Keratinocyte (primary cell): ENCODE data around the gene ZNF143. TPM values are rescaled to one million over a fixed set of nuclear protein-coding genes. Genes with fewer than 3 reads are reported as not detected.
A peak's percentile ranks its signal among the peaks of the same experiment; 100 is the strongest.

Experiments used
- DNase-seq: peaks from one replicate; pipeline ENCODE4 v3.0.0-alpha.2; 2011; ENCODE audit warnings: low read depth, missing footprints, low spot score
- FAIRE-seq: peaks from 2 replicates; lab custom pipeline; 2011; peaks lifted over from hg19 to GRCh38; lab: Jason Lieb, UNC
- H2AFZ ChIP-seq: 2 replicates; pipeline ENCODE4 v1.6.0; 2012; ENCODE audit warnings: low read length, control low read depth, inconsistent platforms; ENCODE audit not compliant: control insufficient read depth
- H3K27ac ChIP-seq: 2 replicates; pipeline ENCODE4 v1.5.1; 2011; ENCODE audit warnings: low read length; ENCODE audit not compliant: control insufficient read depth, insufficient read depth
- H3K27me3 ChIP-seq: 3 replicates; pipeline ENCODE4 v1.6.0; 2011; ENCODE audit warnings: low read length; ENCODE audit not compliant: control insufficient read depth, insufficient read depth; ENCODE audit errors: extremely low read depth
- H3K36me3 ChIP-seq, 2 experiments: 2 replicates in 1 of 2; 3 replicates in 1 of 2; pipeline ENCODE4 v1.5.1; 2011; ENCODE audit warnings: low read length in 2 of 2, mild to moderate bottlenecking in 1 of 2; ENCODE audit not compliant: control insufficient read depth in 2 of 2, insufficient read depth in 2 of 2; ENCODE audit errors: extremely low read depth in 1 of 2
- H3K4me1 ChIP-seq: 3 replicates; pipeline ENCODE4 v1.5.1; 2011; ENCODE audit warnings: low read length; ENCODE audit not compliant: control insufficient read depth, insufficient read depth; ENCODE audit errors: extremely low read depth
- H3K4me2 ChIP-seq: 3 replicates; pipeline ENCODE4 v1.6.0; 2011; ENCODE audit warnings: low read depth, low read length; ENCODE audit not compliant: control insufficient read depth, insufficient read depth; ENCODE audit errors: extremely low read depth
- H3K4me3 ChIP-seq, 3 experiments: fragments of 200-600 bp in 1 of 3; sonication (generic) in 1 of 3; 2 replicates in 2 of 3; 3 replicates in 1 of 3; pipeline ENCODE4 v1.5.1; 2011 to 2016; ENCODE audit warnings: low read length in 3 of 3, mild to moderate bottlenecking in 3 of 3, control low read depth in 2 of 3, inconsistent platforms in 1 of 3, low read depth in 1 of 3, mixed read lengths in 1 of 3, mixed run types in 1 of 3, moderate library complexity in 1 of 3; ENCODE audit not compliant: control insufficient read depth in 2 of 3, insufficient read depth in 2 of 3; ENCODE audit errors: extremely low read depth in 1 of 3
- H3K79me2 ChIP-seq: 2 replicates; pipeline ENCODE4 v1.6.0; 2012; ENCODE audit warnings: low read length; ENCODE audit not compliant: control insufficient read depth, insufficient read depth
- H3K9ac ChIP-seq: 3 replicates; pipeline ENCODE4 v1.6.0; 2011; ENCODE audit warnings: low read length; ENCODE audit not compliant: control insufficient read depth, insufficient read depth; ENCODE audit errors: extremely low read depth
- H3K9me1 ChIP-seq: 3 replicates; pipeline ENCODE4 v1.6.0; 2011; ENCODE audit warnings: low read length; ENCODE audit not compliant: control insufficient read depth, insufficient read depth; ENCODE audit errors: extremely low read depth
- H3K9me3 ChIP-seq: 2 replicates; pipeline ENCODE4 v1.5.1; 2012; ENCODE audit warnings: low read depth, low read length; ENCODE audit not compliant: control insufficient read depth
- H4K20me1 ChIP-seq: 3 replicates; pipeline ENCODE4 v1.6.0; 2011; ENCODE audit warnings: low read length; ENCODE audit not compliant: control insufficient read depth, insufficient read depth; ENCODE audit errors: extremely low read depth
- CTCF ChIP-seq, 3 experiments: IDR thresholded peaks in 1 of 3; conservative IDR thresholded peaks in 1 of 3; optimal IDR thresholded peaks in 1 of 3; 2 replicates in 2 of 3; 3 replicates in 1 of 3; pipeline versions ENCODE3 to v1.5.1; 2011; ENCODE audit warnings: low read length in 3 of 3, mild to moderate bottlenecking in 3 of 3, moderate library complexity in 2 of 3, control low read depth in 1 of 3, inconsistent platforms in 1 of 3; ENCODE audit not compliant: insufficient read depth in 2 of 3; ENCODE audit errors: extremely low read depth in 1 of 3
- EZH2 ChIP-seq: IDR thresholded peaks from one replicate; pipeline ENCODE4 v1.6.1; 2012; ENCODE audit warnings: inconsistent platforms, mild to moderate bottlenecking, low read length, moderate library complexity
- dilution Hi-C: fragments of 300-500 bp; cut with MboI; formaldehyde crosslinking; loops from one replicate; pipeline ENCODE4 v1.7.0; 2020; ENCODE audit warnings: low sequenced_read_pairs; ENCODE audit not compliant: extremely low pct_ligation_motif_present
- polyA plus RNA-seq, 5 experiments: library from polyadenylated mRNA; depleted of rRNA in 3 of 5; stranded (reverse) in 3 of 5; stranded (forward) in 1 of 5; unstranded in 1 of 5; fragments of >200 nt; gene quantifications; 1 replicate in 1 of 5; 2 replicates in 3 of 5; 3 replicates in 1 of 5; pipeline versions ENCODE4 v1.2.1 to v1.2.3, GENCODE V29; 2011 to 2012; ENCODE audit warnings: missing spikeins in 2 of 5, low read depth in 1 of 5, low replicate concordance in 1 of 5

ZNF143 gene
- polyA plus RNA-seq, 1 donor (not counting 4 experiments of a cell fraction or from before 2014, with no cell fraction given) = 32.0 TPM

GRCh38 chr11:9462806-9463537 is 2.2 kb downstream of the ZNF143 start:
- H3K9me1 ChIP-seq = no peaks in the 10 kb centered on the region
- peaks cover 56% of the 10 kb centered on the region for H3K79me2 ChIP-seq
- DNase-seq = no peak
- H3K36me3 ChIP-seq = peaks cover 0 to 5% of the 10 kb centered on the region in 2 experiments
- H2AFZ ChIP-seq = no peak overlapping the region
- FAIRE-seq = no peak
- H3K27me3 ChIP-seq = no peaks in the 10 kb centered on the region
- TF ChIP-seq EZH2 (no peak), CTCF (optimal IDR thresholded peaks at IDR 0.05 in 1 of 3, IDR thresholded peaks at IDR 0.05 in 1 of 3, conservative IDR thresholded peaks at IDR 0.05 in 1 of 3; ENCODE audit: extremely low read depth in 1 of 3, insufficient read depth in 2 of 3, low read length in 3 of 3) (no peak)
- dilution Hi-C loops = no loop called here
- H3K4me3 ChIP-seq = no peak overlapping the region
- peak overlapping the region; percentile 13 for H3K27ac ChIP-seq
- peaks cover 18% of the 10 kb centered on the region for H3K4me1 ChIP-seq
- H3K9ac ChIP-seq = no peak overlapping the region
- no peaks in the 10 kb centered on the region for H4K20me1 ChIP-seq
- H3K9me3 ChIP-seq = no peaks in the 10 kb centered on the region
- H3K4me2 ChIP-seq = peak overlapping the region; percentile 33

GRCh38 chr11:9470765-9471164 is 10.0 kb downstream of the ZNF143 start:
- FAIRE-seq (no peak), DNase-seq (no peak)
- H3K4me1 ChIP-seq = no peaks in the 10 kb centered on the region
- no peak overlapping the region for H3K4me3 ChIP-seq
- H3K79me2 ChIP-seq = peaks cover 14% of the 10 kb centered on the region
- H3K36me3 ChIP-seq = peaks cover 4 to 10% of the 10 kb centered on the region in 2 experiments
- no peaks in the 10 kb centered on the region for H3K9me3 ChIP-seq
- no peak overlapping the region for H2AFZ ChIP-seq
- no peak overlapping the region for H3K4me2 ChIP-seq
- dilution Hi-C loops = no loop called here
- no peaks in the 10 kb centered on the region for H3K27me3 ChIP-seq
- no peak overlapping the region for H3K9ac ChIP-seq
- H4K20me1 ChIP-seq = no peaks in the 10 kb centered on the region
- no peak overlapping the region for H3K27ac ChIP-seq
- no peaks in the 10 kb centered on the region for H3K9me1 ChIP-seq
- TF ChIP-seq CTCF (optimal IDR thresholded peaks at IDR 0.05 in 1 of 3, IDR thresholded peaks at IDR 0.05 in 1 of 3, conservative IDR thresholded peaks at IDR 0.05 in 1 of 3; ENCODE audit: extremely low read depth in 1 of 3, insufficient read depth in 2 of 3, low read length in 3 of 3) (no peak), EZH2 (no peak)
